Stimulated activated CD8-positive, alpha-beta memory T cell treated with anti-CD3 and anti-CD28 coated beads, Interleukin-15, amount 100 ng/mL, for 48 hours (primary cell): Measurements from ENCODE around the gene CRYGN.
A peak's percentile ranks its signal among the peaks of the same experiment; 100 is the strongest.

Experiments used
- DNase-seq, 2 donors: peaks; one replicate each; pipeline ENCODE4 v3.0.0-alpha.2; 2020; ENCODE audit warnings: low read depth in 2 of 2

CRYGN gene

GRCh38 chr7:151438864-151439601, 908 bp downstream of the CRYGN start:
- no peak for DNase-seq

- no peak for DNase-seq
Observed at GRCh38 chr7:151437866-151438516, 1.9 kb downstream of the CRYGN start.

GRCh38 chr7:151437159-151437553, 2.8 kb downstream of the CRYGN start:
- DNase-seq = no peak

- no peak for DNase-seq
Observed at GRCh38 chr7:151436446-151437158, 3.3 kb downstream of the CRYGN start.

DNA sequence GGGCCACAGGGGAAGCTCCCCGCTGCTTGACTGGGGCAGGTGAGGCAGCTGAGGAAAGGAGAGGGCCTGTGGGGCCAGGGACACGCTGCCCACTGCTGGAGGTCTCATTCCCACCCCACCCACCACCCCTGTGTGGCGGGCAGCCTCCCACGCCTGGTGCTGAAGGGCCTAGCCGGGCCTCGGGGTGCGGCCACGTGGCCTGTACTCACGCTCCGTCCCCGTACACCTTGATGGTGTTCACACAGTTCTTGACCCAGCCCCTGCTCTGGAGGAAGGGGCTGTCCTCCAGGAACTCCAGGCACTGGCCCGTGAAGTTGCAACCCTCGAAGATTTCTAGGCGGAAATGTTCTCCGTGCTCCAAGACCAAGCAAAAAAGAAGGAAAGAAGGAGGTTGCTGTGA, 4.0 kb downstream of the CRYGN start:
- DNase-seq = no peak

DNA sequence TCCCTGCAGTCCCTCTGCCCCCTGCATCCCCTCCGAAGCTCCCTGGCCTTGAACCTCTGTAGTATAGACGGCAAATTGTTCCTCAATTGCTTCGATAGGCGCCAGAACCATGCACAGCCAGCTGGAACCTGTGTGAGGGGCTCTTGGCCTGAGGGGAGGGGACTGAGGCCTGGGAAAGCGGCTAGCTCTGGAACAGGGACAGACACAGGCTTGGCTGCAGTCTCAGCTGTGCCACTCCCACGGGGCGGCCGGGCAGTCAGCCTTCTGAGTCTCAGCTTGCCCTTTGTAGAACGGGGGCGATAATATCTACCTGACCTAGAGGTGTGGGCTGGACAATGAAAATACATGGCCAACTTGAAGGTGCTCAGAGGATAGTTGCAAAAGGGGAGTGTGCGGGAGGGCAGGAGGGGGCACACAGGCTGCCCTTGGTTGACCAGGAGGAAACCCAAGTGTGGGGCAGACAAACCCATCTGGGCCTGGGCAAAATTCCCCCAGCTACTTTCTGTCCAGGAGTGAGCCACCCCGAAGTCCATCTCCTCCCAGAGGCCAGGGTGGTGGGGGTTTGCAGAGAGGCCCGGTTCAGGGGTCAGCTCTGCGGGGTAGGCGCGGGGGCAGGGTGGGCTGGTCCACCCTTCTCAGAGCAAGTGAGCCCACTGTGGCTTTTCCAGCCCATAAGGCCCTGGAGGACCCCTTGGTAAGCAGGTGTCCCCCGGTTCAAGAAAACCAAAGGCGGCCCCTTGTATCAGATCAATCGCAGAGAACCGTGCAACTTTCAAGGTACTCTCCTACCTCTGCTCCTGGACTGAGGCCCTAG, 4.6 kb downstream of the CRYGN start:
- DNase-seq = no peak

DNA sequence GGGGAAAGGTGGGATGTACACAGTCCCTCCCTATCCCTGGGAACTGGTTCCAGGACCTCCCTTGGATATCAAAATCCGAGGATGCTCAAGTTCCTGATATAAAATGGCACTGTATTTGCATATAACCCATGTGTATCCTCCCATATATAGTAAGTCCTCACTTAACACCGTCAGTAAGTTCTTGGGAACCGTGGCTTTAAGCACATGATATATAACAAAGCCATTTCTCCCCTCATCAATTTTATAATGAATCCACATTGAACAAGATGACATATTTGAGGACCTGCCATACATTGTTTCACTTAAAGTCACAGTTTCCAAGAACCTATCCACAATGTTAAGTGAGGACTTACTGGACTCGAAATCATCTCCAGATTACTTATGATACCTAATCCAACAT, 5.4 kb downstream of the CRYGN start:
- no peak for DNase-seq

GRCh38 chr7:151433721-151434400, 6.1 kb downstream of the CRYGN start:
- DNase-seq = no peak

- DNase-seq = no peak
Observed at GRCh38 chr7:151432658-151433521, 7.1 kb downstream of the CRYGN start.

GRCh38 chr7:151431768-151432311, 8.1 kb downstream of the CRYGN start:
- no peak for DNase-seq

DNA sequence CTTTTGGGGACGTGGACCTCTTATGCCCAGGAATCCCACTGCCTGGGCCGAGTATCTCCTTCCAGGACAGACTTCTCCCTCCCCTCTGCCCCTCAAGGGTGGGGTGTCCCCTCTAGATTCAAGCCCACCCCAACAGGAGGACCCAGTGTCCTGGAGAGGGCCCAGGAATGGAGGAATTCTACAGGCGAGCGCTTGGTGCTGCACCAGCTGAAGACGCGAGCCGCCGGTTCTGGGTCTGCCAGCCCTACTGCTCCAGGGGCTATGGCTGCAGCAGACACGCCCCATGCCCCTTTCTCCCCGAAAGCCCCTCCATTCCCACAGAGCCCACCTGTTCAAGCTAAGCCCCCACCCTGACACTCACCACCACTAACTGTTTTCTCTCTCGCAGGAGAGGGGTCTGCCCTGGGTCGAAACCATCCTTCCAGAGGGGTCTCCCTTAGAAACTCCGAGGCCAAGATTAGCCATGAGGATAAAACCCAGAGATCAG, 8.6 kb downstream of the CRYGN start:
- no peak for DNase-seq

- no peak for DNase-seq
Observed at GRCh38 chr7:151430391-151431205, 9.3 kb downstream of the CRYGN start.

DNA sequence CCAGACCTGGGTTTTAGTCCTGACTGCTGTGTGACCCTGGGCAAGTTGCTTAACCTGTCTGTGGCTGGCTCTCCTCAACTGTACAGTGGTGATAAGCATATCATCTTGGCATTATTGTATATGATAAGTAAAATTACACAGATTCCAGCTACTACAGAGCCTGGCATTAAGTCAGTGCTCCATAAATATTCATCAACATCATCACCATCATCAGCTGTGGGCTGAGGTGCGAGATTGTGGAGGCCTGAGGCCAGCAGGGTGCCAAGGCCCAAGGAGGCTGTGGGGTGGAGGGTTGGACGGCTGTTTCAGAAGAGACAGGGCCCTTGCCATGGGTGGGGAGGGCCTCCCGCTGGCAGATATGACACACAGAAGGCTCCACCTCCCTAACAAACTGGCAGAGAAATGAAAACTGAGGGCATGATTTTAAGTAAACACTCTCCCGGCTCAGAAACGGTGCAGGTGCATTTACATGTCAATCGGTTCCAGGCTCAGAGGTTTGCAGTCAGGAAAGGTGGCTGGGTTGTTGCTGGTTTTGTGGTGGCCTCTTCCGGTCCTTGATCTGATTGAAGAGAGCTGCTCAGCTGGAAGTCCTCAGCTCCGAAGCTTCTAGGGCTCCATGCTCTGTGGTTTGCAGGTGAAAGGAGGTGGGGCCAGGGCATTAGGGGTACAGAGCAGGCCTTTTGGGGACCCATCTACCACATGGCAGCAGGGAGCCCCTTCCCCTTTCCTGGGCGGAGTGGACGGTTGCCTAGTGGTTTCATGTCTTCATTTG, 10.2 kb downstream of the CRYGN start:
- peak in 1 of 2 donors; percentile 9 for DNase-seq

DNA sequence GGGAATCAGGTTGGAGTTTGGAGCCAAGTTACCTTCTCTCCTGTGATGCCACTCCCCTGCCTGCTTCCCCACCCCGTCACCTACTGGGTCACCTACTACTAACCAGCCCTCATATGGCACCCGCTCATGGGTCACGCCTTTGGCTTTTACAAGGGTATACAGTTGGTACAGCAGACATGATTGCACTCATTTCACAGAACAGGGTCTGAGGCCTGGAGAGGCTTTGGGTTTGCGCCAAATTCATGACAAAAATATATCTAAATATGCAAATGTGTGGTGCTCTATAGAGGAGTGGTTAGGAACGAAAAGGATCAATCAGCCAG, 10.7 kb downstream of the CRYGN start:
- no peak for DNase-seq

- DNase-seq = no peak
Observed at GRCh38 chr7:151428378-151429236, 11.3 kb downstream of the CRYGN start.

GRCh38 chr7:151427705-151428377, 12.1 kb downstream of the CRYGN start:
- DNase-seq = no peak
